Measurements from ENCODE around the gene HYAL3.
"Not testable (repeated sequence)": the region's sequence is repeated elsewhere in the genome, so short reads cannot be mapped to it uniquely, and the experiment has no call there.

- TF ChIP-seq EZH2 (IDR thresholded peaks at IDR 0.05; ENCODE audit: insufficient read depth, poor library complexity, severe bottlenecking); EZH2phosphoT487 (IDR thresholded peaks at IDR 0.05; ENCODE audit: insufficient read depth, low read depth): not testable (repeated sequence)
Observed at GRCh38 chr3:50244813-50245212, 54.4 kb downstream of the HYAL3 start.

Data from GM23248 (cell line).